Measurements from ENCODE around the gene PLCD4. TPM values are rescaled to one million over a fixed set of nuclear protein-coding genes. Genes with fewer than 3 reads are reported as not detected.

The PLCD4 gene
- total RNA-seq, 2 donors from 2014 or later, result 0.26 to 0.73 TPM

DNA sequence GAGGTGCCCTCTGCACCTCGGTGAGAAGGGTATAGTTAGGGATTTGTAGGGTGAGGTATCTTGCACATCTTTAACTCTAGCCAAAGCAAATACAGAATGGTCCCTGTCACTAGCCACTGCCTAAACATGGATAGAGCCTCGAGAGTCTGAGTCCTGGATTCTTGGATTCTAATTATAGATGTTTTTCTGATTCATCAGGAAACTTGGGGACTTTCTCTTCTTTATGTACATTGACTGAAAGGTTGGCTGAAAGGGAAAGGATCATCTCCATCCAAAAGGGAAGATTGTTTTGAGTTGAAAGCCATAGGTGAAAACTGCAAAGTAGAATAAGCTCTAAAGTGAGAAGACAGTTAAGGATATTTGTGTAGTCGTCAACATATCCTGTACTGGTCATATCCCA lies 72.4 kb downstream of the PLCD4 start:
- 71 to 77% methylated on average over 1 to 3 of the region's 3 CpGs for WGBS, 2 experiments (ENCODE audit: insufficient coverage in 1 of 2, insufficient read length in 1 of 2)
- TF ChIP-seq, protein P1, sequence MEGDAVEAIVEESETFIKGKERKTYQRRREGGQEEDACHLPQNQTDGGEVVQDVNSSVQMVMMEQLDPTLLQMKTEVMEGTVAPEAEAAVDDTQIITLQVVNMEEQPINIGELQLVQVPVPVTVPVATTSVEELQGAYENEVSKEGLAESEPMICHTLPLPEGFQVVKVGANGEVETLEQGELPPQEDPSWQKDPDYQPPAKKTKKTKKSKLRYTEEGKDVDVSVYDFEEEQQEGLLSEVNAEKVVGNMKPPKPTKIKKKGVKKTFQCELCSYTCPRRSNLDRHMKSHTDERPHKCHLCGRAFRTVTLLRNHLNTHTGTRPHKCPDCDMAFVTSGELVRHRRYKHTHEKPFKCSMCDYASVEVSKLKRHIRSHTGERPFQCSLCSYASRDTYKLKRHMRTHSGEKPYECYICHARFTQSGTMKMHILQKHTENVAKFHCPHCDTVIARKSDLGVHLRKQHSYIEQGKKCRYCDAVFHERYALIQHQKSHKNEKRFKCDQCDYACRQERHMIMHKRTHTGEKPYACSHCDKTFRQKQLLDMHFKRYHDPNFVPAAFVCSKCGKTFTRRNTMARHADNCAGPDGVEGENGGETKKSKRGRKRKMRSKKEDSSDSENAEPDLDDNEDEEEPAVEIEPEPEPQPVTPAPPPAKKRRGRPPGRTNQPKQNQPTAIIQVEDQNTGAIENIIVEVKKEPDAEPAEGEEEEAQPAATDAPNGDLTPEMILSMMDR (conservative IDR thresholded peaks at IDR 0.05), result no peak
- Mint-ChIP-seq H3K27me3 (ENCODE audit: insufficient read depth) (no peaks in the 10 kb centered on the region), H3K4me3 (no peak overlapping the region), H3K36me3 (ENCODE audit: low read depth) (peaks cover 44% of the 10 kb centered on the region), H3K9me3 (no peaks in the 10 kb centered on the region), H3K4me1 (no peaks in the 10 kb centered on the region), H3K27ac (no peak overlapping the region)
- DNase-seq, result no peak
- H3K27me3 ChIP-seq (ENCODE audit: control insufficient read depth, insufficient read depth, low read length, poor library complexity, severe bottlenecking), result no peaks in the 10 kb centered on the region
- H3K4me1 ChIP-seq (ENCODE audit: control insufficient read depth, insufficient read depth, low read length), result no peaks in the 10 kb centered on the region
- no peaks in the 10 kb centered on the region for H3K9me3 ChIP-seq (ENCODE audit: control insufficient read depth, low read length)
- H3K36me3 ChIP-seq (ENCODE audit: control insufficient read depth, insufficient read depth, low read length), result peaks cover 60% of the 10 kb centered on the region
- no peak overlapping the region for H3K9ac ChIP-seq (ENCODE audit: extremely low read depth, low read length, poor library complexity, severe bottlenecking)
- no peak overlapping the region for H3K27ac ChIP-seq (ENCODE audit: low read depth, low read length)
- no peak overlapping the region for H3K4me3 ChIP-seq (ENCODE audit: low read length)

Other genes with a start within 250 kb of the PLCD4 start
- under 1 TPM in 1 of 2 donors, not detected in 1; 0.09 TPM for gene SLC11A1, start 225.6 kb upstream of the PLCD4 start, total RNA-seq
- 100 to 1,000 TPM in 1 of 2 donors, 10 to 100 TPM in 1; 66.8 to 123 TPM for gene CTDSP1, start 208.0 kb upstream of the PLCD4 start, total RNA-seq
- 10 to 100 TPM; 70.2 to 83.1 TPM for gene VIL1, start 188.8 kb upstream of the PLCD4 start, total RNA-seq
- 10 to 100 TPM; 23.2 to 24.0 TPM for gene USP37, start 39.5 kb upstream of the PLCD4 start, total RNA-seq
- 10 to 100 TPM; 64.2 to 65.6 TPM for gene CNOT9, start 39.1 kb upstream of the PLCD4 start, total RNA-seq
- gene ZNF142, start 51.7 kb downstream of the PLCD4 start, total RNA-seq, result 10 to 100 TPM; 27.8 to 31.5 TPM
- 10 to 100 TPM; 24.0 to 31.5 TPM for gene BCS1L, start 51.8 kb downstream of the PLCD4 start, total RNA-seq
- gene RNF25, start 64.1 kb downstream of the PLCD4 start, total RNA-seq, result 10 to 100 TPM; 24.5 to 32.1 TPM
- gene STK36, start 64.2 kb downstream of the PLCD4 start, total RNA-seq, result 10 to 100 TPM; 73.5 to 87.4 TPM
- 10 to 100 TPM; 96.5 to 99.0 TPM for gene TTLL4, start 102.9 kb downstream of the PLCD4 start, total RNA-seq
- 10 to 100 TPM; 32.8 to 53.7 TPM for gene CYP27A1, start 174.2 kb downstream of the PLCD4 start, total RNA-seq
- not detected for gene PRKAG3, start 223.9 kb downstream of the PLCD4 start, total RNA-seq